Stimulated activated CD4-positive, alpha-beta T cell treated with anti-CD3 and anti-CD28 coated beads, Interleukin-15, amount 100 ng/mL, for 48 hours (primary cell): ENCODE results near the gene NUDT21.
"Not testable (repeated sequence)": the region's sequence is repeated elsewhere in the genome, so short reads cannot be mapped to it uniquely, and the experiment has no call there.

Experiments used
- DNase-seq, 2 donors: peaks; one replicate each; pipeline ENCODE4 v3.0.0-alpha.2; 2020; ENCODE audit warnings: low read depth in 2 of 2

NUDT21 gene

DNA sequence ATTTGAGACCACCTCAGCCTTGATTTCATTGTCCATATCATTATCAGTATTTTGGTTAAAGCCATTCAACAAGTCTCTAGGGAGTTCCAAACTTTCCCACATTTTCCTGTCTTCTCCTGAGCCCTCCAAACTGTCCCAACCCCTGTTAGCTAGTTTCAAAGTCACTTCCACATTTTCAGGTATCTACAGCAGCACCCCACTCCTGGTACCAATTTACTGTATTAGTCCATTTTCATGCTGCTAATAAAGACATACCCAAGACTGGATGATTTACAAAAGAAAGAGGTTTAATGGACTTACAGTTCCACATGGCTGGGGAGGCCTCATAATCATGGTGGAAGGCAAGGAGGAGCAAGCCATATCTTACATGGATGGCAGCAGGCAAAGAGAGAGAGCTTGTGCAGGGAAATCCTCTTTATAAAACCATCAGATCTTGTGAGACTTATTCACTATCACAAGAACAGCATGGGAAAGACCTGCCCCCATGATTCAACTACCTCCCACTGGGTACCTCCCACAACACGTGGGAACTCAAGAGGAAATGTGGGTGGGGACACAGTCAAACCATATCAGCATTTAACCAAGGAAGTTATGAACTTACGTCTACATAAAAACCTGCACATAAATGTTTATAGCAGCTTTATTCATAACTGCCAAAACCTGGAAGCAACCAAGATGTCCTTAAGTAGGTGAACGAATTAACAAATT is 70.2 kb downstream of the NUDT21 start:
- DNase-seq = not testable (repeated sequence)
